ENCODE measurements around the gene TMEM273.

Gene TMEM273

GRCh38 chr10:49172061-49172776 is 16.0 kb downstream of the TMEM273 start:
- no peaks in the 10 kb centered on the region for H3K9me3 Mint-ChIP-seq
- no peak overlapping the region for H3K27ac Mint-ChIP-seq
- peaks cover 4% of the 10 kb centered on the region for H3K27me3 Mint-ChIP-seq (ENCODE audit: low read depth)
- no peak overlapping the region for H3K4me3 Mint-ChIP-seq
- H3K36me3 Mint-ChIP-seq (ENCODE audit: low read depth), result no peaks in the 10 kb centered on the region
- TF ChIP-seq, protein P1, sequence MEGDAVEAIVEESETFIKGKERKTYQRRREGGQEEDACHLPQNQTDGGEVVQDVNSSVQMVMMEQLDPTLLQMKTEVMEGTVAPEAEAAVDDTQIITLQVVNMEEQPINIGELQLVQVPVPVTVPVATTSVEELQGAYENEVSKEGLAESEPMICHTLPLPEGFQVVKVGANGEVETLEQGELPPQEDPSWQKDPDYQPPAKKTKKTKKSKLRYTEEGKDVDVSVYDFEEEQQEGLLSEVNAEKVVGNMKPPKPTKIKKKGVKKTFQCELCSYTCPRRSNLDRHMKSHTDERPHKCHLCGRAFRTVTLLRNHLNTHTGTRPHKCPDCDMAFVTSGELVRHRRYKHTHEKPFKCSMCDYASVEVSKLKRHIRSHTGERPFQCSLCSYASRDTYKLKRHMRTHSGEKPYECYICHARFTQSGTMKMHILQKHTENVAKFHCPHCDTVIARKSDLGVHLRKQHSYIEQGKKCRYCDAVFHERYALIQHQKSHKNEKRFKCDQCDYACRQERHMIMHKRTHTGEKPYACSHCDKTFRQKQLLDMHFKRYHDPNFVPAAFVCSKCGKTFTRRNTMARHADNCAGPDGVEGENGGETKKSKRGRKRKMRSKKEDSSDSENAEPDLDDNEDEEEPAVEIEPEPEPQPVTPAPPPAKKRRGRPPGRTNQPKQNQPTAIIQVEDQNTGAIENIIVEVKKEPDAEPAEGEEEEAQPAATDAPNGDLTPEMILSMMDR (IDR thresholded peaks at IDR 0.05; ENCODE audit: unreplicated experiment in 3 of 3), result no peak
- peaks cover 7% of the 10 kb centered on the region for H3K4me1 Mint-ChIP-seq

- H3K9me3 Mint-ChIP-seq, result no peaks in the 10 kb centered on the region
- H3K36me3 Mint-ChIP-seq (ENCODE audit: low read depth), result no peaks in the 10 kb centered on the region
- H3K4me1 Mint-ChIP-seq, result peaks cover 9% of the 10 kb centered on the region
- peaks cover 4% of the 10 kb centered on the region for H3K27me3 Mint-ChIP-seq (ENCODE audit: low read depth)
- H3K4me3 Mint-ChIP-seq, result no peak overlapping the region
- no peak overlapping the region for H3K27ac Mint-ChIP-seq
- TF ChIP-seq, protein P1 (IDR thresholded peaks at IDR 0.05; ENCODE audit: unreplicated experiment in 3 of 3), result no peak
Measured at GRCh38 chr10:49171326-49172060, 16.7 kb downstream of the TMEM273 start.

- H3K27ac Mint-ChIP-seq, result no peak overlapping the region
- peaks cover 13% of the 10 kb centered on the region for H3K4me1 Mint-ChIP-seq
- no peaks in the 10 kb centered on the region for H3K9me3 Mint-ChIP-seq
- TF ChIP-seq, protein P1 (IDR thresholded peaks at IDR 0.05; ENCODE audit: unreplicated experiment in 3 of 3), result no peak
- H3K36me3 Mint-ChIP-seq (ENCODE audit: low read depth), result no peaks in the 10 kb centered on the region
- peaks cover 4% of the 10 kb centered on the region for H3K27me3 Mint-ChIP-seq (ENCODE audit: low read depth)
- no peak overlapping the region for H3K4me3 Mint-ChIP-seq
Measured at GRCh38 chr10:49170632-49171325, 17.4 kb downstream of the TMEM273 start.

- TF ChIP-seq, protein P1 (IDR thresholded peaks at IDR 0.05; ENCODE audit: unreplicated experiment in 3 of 3), result no peak
- H3K4me3 Mint-ChIP-seq, result no peak overlapping the region
- H3K27ac Mint-ChIP-seq, result no peak overlapping the region
- H3K9me3 Mint-ChIP-seq, result no peaks in the 10 kb centered on the region
- peaks cover 5% of the 10 kb centered on the region for H3K27me3 Mint-ChIP-seq (ENCODE audit: low read depth)
- no peaks in the 10 kb centered on the region for H3K36me3 Mint-ChIP-seq (ENCODE audit: low read depth)
- H3K4me1 Mint-ChIP-seq, result peaks cover 13% of the 10 kb centered on the region
Measured at GRCh38 chr10:49169776-49170175, 18.4 kb downstream of the TMEM273 start.

- H3K27ac Mint-ChIP-seq, result no peak overlapping the region
- peaks cover 11% of the 10 kb centered on the region for H3K27me3 Mint-ChIP-seq (ENCODE audit: low read depth)
- peaks cover 17% of the 10 kb centered on the region for H3K4me1 Mint-ChIP-seq
- TF ChIP-seq, protein P1 (IDR thresholded peaks at IDR 0.05; ENCODE audit: unreplicated experiment in 3 of 3), result no peak
- no peaks in the 10 kb centered on the region for H3K36me3 Mint-ChIP-seq (ENCODE audit: low read depth)
- H3K9me3 Mint-ChIP-seq, result no peaks in the 10 kb centered on the region
- H3K4me3 Mint-ChIP-seq, result no peak overlapping the region
Measured at GRCh38 chr10:49168831-49169500, 19.2 kb downstream of the TMEM273 start.

All from nephron (organoid).